ENCODE data around the gene TSPAN9.
A peak's percentile ranks its signal among the peaks of the same experiment; 100 is the strongest.

DNA sequence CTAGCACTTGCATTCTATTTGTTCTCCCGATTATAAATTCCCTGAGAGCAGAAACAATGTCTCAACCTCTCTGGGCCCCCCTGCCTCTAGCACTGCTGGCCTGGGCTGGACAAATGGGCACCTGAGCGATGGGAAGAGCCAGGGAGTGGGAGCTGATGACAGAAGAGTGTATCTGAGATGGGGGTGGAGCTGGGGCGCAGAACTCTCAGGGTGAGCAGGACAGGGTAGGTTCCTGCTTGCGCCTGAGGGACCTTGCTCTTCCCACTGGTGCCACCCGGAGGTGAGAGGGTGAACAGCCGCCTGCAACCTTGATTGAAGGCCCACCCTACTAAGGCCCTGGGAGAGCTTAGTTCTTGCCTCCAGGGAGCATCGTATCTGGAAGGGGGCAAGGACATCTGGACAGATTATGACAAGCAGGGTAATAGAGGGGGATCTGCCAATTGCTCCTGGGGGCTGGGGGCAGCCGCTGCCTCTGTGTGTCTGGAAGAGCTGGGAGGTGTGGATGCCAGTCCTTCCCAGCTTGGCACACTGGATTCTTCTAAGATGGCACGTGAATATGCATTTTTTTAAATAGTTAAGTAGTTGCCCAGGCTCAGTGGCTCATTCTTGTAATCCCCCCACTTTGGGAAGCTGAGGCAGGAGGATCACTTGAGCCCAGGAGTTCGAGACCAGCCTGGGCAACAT lies 43.0 kb upstream of the TSPAN9 start:
- TF ChIP-seq, protein P1, sequence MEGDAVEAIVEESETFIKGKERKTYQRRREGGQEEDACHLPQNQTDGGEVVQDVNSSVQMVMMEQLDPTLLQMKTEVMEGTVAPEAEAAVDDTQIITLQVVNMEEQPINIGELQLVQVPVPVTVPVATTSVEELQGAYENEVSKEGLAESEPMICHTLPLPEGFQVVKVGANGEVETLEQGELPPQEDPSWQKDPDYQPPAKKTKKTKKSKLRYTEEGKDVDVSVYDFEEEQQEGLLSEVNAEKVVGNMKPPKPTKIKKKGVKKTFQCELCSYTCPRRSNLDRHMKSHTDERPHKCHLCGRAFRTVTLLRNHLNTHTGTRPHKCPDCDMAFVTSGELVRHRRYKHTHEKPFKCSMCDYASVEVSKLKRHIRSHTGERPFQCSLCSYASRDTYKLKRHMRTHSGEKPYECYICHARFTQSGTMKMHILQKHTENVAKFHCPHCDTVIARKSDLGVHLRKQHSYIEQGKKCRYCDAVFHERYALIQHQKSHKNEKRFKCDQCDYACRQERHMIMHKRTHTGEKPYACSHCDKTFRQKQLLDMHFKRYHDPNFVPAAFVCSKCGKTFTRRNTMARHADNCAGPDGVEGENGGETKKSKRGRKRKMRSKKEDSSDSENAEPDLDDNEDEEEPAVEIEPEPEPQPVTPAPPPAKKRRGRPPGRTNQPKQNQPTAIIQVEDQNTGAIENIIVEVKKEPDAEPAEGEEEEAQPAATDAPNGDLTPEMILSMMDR (IDR thresholded peaks at IDR 0.05) = peak; percentile 79
- TF ChIP-seq TCF7L2 (IDR thresholded peaks at IDR 0.05; ENCODE audit: low read depth, low read length) (no peak), SIN3A (IDR thresholded peaks at IDR 0.05; ENCODE audit: borderline replicate concordance, insufficient read depth, low read depth, low read length) (no peak), POLR2AphosphoS5 (IDR thresholded peaks at IDR 0.05; ENCODE audit: low read depth, low read length) (no peak)
- TF ChIP-seq, protein P2, sequence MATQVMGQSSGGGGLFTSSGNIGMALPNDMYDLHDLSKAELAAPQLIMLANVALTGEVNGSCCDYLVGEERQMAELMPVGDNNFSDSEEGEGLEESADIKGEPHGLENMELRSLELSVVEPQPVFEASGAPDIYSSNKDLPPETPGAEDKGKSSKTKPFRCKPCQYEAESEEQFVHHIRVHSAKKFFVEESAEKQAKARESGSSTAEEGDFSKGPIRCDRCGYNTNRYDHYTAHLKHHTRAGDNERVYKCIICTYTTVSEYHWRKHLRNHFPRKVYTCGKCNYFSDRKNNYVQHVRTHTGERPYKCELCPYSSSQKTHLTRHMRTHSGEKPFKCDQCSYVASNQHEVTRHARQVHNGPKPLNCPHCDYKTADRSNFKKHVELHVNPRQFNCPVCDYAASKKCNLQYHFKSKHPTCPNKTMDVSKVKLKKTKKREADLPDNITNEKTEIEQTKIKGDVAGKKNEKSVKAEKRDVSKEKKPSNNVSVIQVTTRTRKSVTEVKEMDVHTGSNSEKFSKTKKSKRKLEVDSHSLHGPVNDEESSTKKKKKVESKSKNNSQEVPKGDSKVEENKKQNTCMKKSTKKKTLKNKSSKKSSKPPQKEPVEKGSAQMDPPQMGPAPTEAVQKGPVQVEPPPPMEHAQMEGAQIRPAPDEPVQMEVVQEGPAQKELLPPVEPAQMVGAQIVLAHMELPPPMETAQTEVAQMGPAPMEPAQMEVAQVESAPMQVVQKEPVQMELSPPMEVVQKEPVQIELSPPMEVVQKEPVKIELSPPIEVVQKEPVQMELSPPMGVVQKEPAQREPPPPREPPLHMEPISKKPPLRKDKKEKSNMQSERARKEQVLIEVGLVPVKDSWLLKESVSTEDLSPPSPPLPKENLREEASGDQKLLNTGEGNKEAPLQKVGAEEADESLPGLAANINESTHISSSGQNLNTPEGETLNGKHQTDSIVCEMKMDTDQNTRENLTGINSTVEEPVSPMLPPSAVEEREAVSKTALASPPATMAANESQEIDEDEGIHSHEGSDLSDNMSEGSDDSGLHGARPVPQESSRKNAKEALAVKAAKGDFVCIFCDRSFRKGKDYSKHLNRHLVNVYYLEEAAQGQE (IDR thresholded peaks at IDR 0.05; ENCODE audit: insufficient read depth in 1 of 2, low read depth in 2 of 2, low read length in 1 of 2) = no peak
